ENCODE results near the gene TRPM5. TPM values are rescaled to one million over a fixed set of nuclear protein-coding genes. Genes with fewer than 3 reads are reported as not detected.
A peak's percentile ranks its signal among the peaks of the same experiment; 100 is the strongest.

Gene TRPM5
- total and polyA plus RNA-seq, 4 donors = 0.05 TPM; not detected in 3

DNA sequence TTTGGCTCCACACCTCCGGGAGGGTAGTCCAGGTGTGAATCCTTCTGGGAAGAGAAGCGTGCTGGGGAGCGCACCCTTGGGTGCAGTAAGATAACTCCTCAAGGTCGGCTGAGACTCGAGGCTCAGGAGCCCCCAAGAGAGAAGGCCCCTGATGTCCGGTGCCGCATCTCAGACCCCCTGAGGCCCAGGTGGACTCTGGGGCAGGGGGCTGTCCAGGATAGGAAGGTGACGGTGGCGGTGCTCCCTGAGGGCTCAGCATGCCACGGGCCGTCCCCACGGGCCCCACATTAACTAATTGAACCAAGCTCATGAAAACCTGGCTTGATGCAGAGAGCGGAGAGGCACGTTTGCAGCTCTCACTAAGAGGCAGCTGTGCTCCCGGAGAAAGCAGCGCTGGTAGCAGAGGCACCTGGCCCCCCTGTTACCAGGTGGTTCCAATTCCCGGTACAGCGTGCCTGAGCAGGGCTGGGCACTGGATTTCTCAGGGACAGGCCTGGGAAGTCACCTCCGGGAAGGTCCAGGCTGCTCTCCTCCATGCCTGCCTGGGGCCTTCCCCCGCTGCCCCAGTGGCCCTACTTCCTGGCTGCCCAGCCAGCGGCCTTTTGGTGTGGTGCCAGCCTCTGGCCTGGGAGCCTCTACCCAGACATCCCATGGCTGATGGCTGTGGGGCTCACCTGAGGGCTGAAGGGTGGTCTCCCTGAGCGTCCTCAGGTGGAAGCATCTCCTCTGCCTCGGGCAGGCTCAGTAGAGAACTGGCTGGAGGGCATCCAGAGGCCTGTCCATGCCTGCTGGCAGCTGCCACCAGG is 1.6 kb upstream of the TRPM5 start:
- no peaks in the 10 kb centered on the region for H3K36me3 ChIP-seq (ENCODE audit: control insufficient read depth in 4 of 4, insufficient read depth in 3 of 4, low read depth in 1 of 4, low read length in 3 of 4)
- DNase-seq (ENCODE audit: low spot score) = no peak
- peak overlapping the region in 1 of 3 donors; percentile 54 for H3K4me3 ChIP-seq (ENCODE audit: low read depth in 1 of 3, low read length in 3 of 3)
- H3K27ac ChIP-seq (ENCODE audit: low read depth in 1 of 2, low read length in 2 of 2) = no peak overlapping the region
- no peak overlapping the region for H3K9ac ChIP-seq (ENCODE audit: low read depth in 1 of 2, low read length in 2 of 2)
- no peak for TF ChIP-seq TAF1 (conservative IDR thresholded peaks at IDR 0.05)
- TF ChIP-seq EGR1 (IDR thresholded peaks at IDR 0.05; ENCODE audit: low read depth in 2 of 2) = no peak
- TF ChIP-seq SP1 (IDR thresholded peaks at IDR 0.05) = no peak
- TF ChIP-seq YY1 (IDR thresholded peaks at IDR 0.05) = no peak
- TF ChIP-seq, protein P1, sequence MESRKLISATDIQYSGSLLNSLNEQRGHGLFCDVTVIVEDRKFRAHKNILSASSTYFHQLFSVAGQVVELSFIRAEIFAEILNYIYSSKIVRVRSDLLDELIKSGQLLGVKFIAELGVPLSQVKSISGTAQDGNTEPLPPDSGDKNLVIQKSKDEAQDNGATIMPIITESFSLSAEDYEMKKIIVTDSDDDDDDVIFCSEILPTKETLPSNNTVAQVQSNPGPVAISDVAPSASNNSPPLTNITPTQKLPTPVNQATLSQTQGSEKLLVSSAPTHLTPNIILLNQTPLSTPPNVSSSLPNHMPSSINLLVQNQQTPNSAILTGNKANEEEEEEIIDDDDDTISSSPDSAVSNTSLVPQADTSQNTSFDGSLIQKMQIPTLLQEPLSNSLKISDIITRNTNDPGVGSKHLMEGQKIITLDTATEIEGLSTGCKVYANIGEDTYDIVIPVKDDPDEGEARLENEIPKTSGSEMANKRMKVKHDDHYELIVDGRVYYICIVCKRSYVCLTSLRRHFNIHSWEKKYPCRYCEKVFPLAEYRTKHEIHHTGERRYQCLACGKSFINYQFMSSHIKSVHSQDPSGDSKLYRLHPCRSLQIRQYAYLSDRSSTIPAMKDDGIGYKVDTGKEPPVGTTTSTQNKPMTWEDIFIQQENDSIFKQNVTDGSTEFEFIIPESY (IDR thresholded peaks at IDR 0.05) = no peak
- no peak for TF ChIP-seq HNF4G (IDR thresholded peaks at IDR 0.05)
- TF ChIP-seq FOXA2 (IDR thresholded peaks at IDR 0.05) = no peak
- TF ChIP-seq, protein P2, sequence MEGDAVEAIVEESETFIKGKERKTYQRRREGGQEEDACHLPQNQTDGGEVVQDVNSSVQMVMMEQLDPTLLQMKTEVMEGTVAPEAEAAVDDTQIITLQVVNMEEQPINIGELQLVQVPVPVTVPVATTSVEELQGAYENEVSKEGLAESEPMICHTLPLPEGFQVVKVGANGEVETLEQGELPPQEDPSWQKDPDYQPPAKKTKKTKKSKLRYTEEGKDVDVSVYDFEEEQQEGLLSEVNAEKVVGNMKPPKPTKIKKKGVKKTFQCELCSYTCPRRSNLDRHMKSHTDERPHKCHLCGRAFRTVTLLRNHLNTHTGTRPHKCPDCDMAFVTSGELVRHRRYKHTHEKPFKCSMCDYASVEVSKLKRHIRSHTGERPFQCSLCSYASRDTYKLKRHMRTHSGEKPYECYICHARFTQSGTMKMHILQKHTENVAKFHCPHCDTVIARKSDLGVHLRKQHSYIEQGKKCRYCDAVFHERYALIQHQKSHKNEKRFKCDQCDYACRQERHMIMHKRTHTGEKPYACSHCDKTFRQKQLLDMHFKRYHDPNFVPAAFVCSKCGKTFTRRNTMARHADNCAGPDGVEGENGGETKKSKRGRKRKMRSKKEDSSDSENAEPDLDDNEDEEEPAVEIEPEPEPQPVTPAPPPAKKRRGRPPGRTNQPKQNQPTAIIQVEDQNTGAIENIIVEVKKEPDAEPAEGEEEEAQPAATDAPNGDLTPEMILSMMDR (IDR thresholded peaks at IDR 0.05; ENCODE audit: low read depth, low read length, missing input control) = no peak
- TF ChIP-seq, protein P3, sequence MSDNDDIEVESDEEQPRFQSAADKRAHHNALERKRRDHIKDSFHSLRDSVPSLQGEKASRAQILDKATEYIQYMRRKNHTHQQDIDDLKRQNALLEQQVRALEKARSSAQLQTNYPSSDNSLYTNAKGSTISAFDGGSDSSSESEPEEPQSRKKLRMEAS (IDR thresholded peaks at IDR 0.05) = no peak
- TF ChIP-seq NR2F2 (IDR thresholded peaks at IDR 0.05) = no peak
- no peak for TF ChIP-seq RXRA (IDR thresholded peaks at IDR 0.05)
- TF ChIP-seq FOXA1 (IDR thresholded peaks at IDR 0.05) = no peak
- no peak for TF ChIP-seq JUND (IDR thresholded peaks at IDR 0.05)
- TF ChIP-seq HNF4A (conservative IDR thresholded peaks at IDR 0.05) = no peak
- H3K9me3 ChIP-seq (ENCODE audit: control insufficient read depth in 4 of 4, low read length in 3 of 4) = no peaks in the 10 kb centered on the region
- 46% methylated on average over 23 of the region's 23 CpGs for WGBS
- peaks cover 0 to 3% (median 0%) of the 10 kb centered on the region in 4 donors for H3K27me3 ChIP-seq (ENCODE audit: control insufficient read depth in 4 of 4, insufficient read depth in 4 of 4, low read length in 3 of 4)
- H3K4me1 ChIP-seq (ENCODE audit: control insufficient read depth in 4 of 4, insufficient read depth in 4 of 4, low read length in 3 of 4) = peaks cover 0 to 13% (median 1%) of the 10 kb centered on the region in 4 donors

DNA sequence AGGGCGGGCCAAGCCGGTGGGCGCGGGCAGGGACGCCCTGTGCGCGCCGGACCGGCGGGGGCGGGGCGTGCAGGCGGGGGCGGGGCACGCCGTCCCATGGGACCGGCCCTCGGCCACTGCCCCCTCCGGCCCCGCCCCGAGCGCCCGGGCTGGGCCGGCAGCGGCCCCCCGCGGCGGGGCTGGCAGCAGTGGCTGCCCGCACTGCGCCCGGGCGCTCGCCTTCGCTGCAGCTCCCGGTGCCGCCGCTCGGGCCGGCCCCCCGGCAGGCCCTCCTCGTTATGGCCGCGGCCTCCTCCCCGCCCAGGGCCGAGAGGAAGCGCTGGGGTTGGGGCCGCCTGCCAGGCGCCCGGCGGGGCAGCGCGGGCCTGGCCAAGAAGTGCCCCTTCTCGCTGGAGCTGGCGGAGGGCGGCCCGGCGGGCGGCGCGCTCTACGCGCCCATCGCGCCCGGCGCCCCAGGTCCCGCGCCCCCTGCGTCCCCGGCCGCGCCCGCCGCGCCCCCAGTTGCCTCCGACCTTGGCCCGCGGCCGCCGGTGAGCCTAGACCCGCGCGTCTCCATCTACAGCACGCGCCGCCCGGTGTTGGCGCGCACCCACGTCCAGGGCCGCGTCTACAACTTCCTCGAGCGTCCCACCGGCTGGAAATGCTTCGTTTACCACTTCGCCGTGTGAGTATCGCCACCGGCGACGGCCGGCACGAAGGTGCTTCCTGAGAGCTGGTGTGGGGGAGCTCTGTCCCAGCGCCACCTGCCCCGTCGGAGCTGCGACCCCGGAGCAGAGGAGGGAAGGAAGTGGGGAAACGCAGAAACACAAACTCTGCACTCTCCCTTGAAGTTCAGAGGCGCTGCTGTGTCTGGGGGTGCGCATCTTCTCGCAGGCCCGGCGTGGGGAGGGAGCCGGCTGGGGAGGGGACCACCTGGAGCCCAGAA is 769 bp upstream of the TRPM5 start, which contains the start of gene KCNQ1:
Gene KCNQ1 (plus strand): TSS at position 188 of the 925 bp plus-strand sequence. CDS start 91 bp downstream, at position 279.
- DNase-seq (ENCODE audit: low spot score) = no peak
- no peak within 1 kb of the TSS for H3K9ac ChIP-seq (ENCODE audit: low read depth in 1 of 2, low read length in 2 of 2)
- H3K36me3 ChIP-seq (ENCODE audit: control insufficient read depth in 4 of 4, insufficient read depth in 3 of 4, low read depth in 1 of 4, low read length in 3 of 4) = no peaks in the 10 kb centered on the region
- 4% methylated on average over 116 of the region's 116 CpGs for WGBS
- H3K4me3 ChIP-seq (ENCODE audit: low read depth in 1 of 3, low read length in 3 of 3) = peak within 1 kb of the TSS in 1 of 3 donors; percentile 54
- no peaks in the 10 kb centered on the region for H3K9me3 ChIP-seq (ENCODE audit: control insufficient read depth in 4 of 4, low read length in 3 of 4)
- TF ChIP-seq TAF1 (conservative IDR thresholded peaks at IDR 0.05) (no peak), FOXA1 (IDR thresholded peaks at IDR 0.05) (no peak), NR2F2 (IDR thresholded peaks at IDR 0.05) (no peak), JUND (IDR thresholded peaks at IDR 0.05) (no peak), HNF4A (conservative IDR thresholded peaks at IDR 0.05) (no peak)
- TF ChIP-seq, protein P1 (IDR thresholded peaks at IDR 0.05) = no peak
- TF ChIP-seq, protein P3 (IDR thresholded peaks at IDR 0.05) = no peak
- H3K27ac ChIP-seq (ENCODE audit: low read depth in 1 of 2, low read length in 2 of 2) = no peak within 1 kb of the TSS
- peaks cover 0 to 3% (median 1%) of the 10 kb centered on the region in 4 donors for H3K27me3 ChIP-seq (ENCODE audit: control insufficient read depth in 4 of 4, insufficient read depth in 4 of 4, low read length in 3 of 4)
- peaks cover 0 to 13% (median 1%) of the 10 kb centered on the region in 4 donors for H3K4me1 ChIP-seq (ENCODE audit: control insufficient read depth in 4 of 4, insufficient read depth in 4 of 4, low read length in 3 of 4)

Measured in liver (tissue), 9 donors.